ENCODE measurements around the gene MEIOB.

Gene MEIOB

GRCh38 chr16:1789643-1790045 lies 82.3 kb downstream of the MEIOB start:
- no peak for TF ChIP-seq EZH2phosphoT487 (IDR thresholded peaks at IDR 0.05; ENCODE audit: low read depth)
- TF ChIP-seq CTCF (IDR thresholded peaks at IDR 0.05; ENCODE audit: low read depth, low read length): no peak

GRCh38 chr16:1788708-1789100 lies 83.3 kb downstream of the MEIOB start:
- H3K9me3 ChIP-seq (ENCODE audit: insufficient read depth, low read length): no peaks in the 10 kb centered on the region
- H4K20me1 ChIP-seq (ENCODE audit: insufficient read depth, low read length): no peaks in the 10 kb centered on the region
- H3K27ac ChIP-seq (ENCODE audit: low read length): no peak overlapping the region
- TF ChIP-seq CTCF (IDR thresholded peaks at IDR 0.05; ENCODE audit: low read depth, low read length) (no peak), EZH2phosphoT487 (IDR thresholded peaks at IDR 0.05; ENCODE audit: low read depth) (no peak)
- no peaks in the 10 kb centered on the region for H3K27me3 ChIP-seq (ENCODE audit: low read depth, low read length)
- H3K9ac ChIP-seq (ENCODE audit: low read length): no peak overlapping the region
- no peak overlapping the region for H3K4me3 ChIP-seq (ENCODE audit: low read length)
- no peak overlapping the region for H3K4me2 ChIP-seq (ENCODE audit: low read length)
- peaks cover 40% of the 10 kb centered on the region for H3K79me2 ChIP-seq (ENCODE audit: low read length)
- no peak overlapping the region for H2AFZ ChIP-seq (ENCODE audit: low read depth, low read length)
- peaks cover 5% of the 10 kb centered on the region; the same call in 1 of the 2 replicates for H3K4me1 ChIP-seq (ENCODE audit: low read length)
- H3K36me3 ChIP-seq (replicated peaks; ENCODE audit: low read depth, low read length): no peaks in the 10 kb centered on the region

More at GRCh38 chr16:1789643-1790045, 82.3 kb downstream of the MEIOB start:
- Histone ChIP-seq H3K27ac (ENCODE audit: low read length) (no peak overlapping the region), H3K27me3 (ENCODE audit: low read depth, low read length) (no peaks in the 10 kb centered on the region), H4K20me1 (ENCODE audit: insufficient read depth, low read length) (no peaks in the 10 kb centered on the region), H3K4me1 (ENCODE audit: low read length) (no peaks in the 10 kb centered on the region), H2AFZ (ENCODE audit: low read depth, low read length) (no peak overlapping the region), H3K4me3 (ENCODE audit: low read length) (no peak overlapping the region), H3K4me2 (ENCODE audit: low read length) (no peak overlapping the region), H3K36me3 (replicated peaks; ENCODE audit: low read depth, low read length) (no peaks in the 10 kb centered on the region), H3K9me3 (ENCODE audit: insufficient read depth, low read length) (no peaks in the 10 kb centered on the region), H3K79me2 (ENCODE audit: low read length) (peaks cover 31% of the 10 kb centered on the region), H3K9ac (ENCODE audit: low read length) (no peak overlapping the region)

GRCh38 chr16:1788095-1788707 lies 83.8 kb downstream of the MEIOB start:
- Histone ChIP-seq H3K27ac (ENCODE audit: low read length) (no peak overlapping the region), H3K36me3 (replicated peaks; ENCODE audit: low read depth, low read length) (no peaks in the 10 kb centered on the region)

More at GRCh38 chr16:1788095-1788707, 83.8 kb downstream of the MEIOB start:
- no peak overlapping the region for H3K4me2 ChIP-seq (ENCODE audit: low read length)
- H3K4me1 ChIP-seq (ENCODE audit: low read length): peaks cover 5% of the 10 kb centered on the region; the same call in 1 of the 2 replicates
- H3K4me3 ChIP-seq (ENCODE audit: low read length): no peak overlapping the region
- H4K20me1 ChIP-seq (ENCODE audit: insufficient read depth, low read length): no peaks in the 10 kb centered on the region
- TF ChIP-seq CTCF (IDR thresholded peaks at IDR 0.05; ENCODE audit: low read depth, low read length): no peak
- TF ChIP-seq EZH2phosphoT487 (IDR thresholded peaks at IDR 0.05; ENCODE audit: low read depth): no peak
- H2AFZ ChIP-seq (ENCODE audit: low read depth, low read length): no peak overlapping the region
- no peak overlapping the region for H3K9ac ChIP-seq (ENCODE audit: low read length)
- H3K27me3 ChIP-seq (ENCODE audit: low read depth, low read length): no peaks in the 10 kb centered on the region
- no peaks in the 10 kb centered on the region for H3K9me3 ChIP-seq (ENCODE audit: insufficient read depth, low read length)
- peaks cover 45% of the 10 kb centered on the region for H3K79me2 ChIP-seq (ENCODE audit: low read length)

Measured in OCI-LY3 (cell line).